Activated CD8-positive, alpha-beta memory T cell treated with anti-CD3 and anti-CD28 coated beads for 1 hour (primary cell): ENCODE measurements around the gene DDA1.

Source experiments
- DNase-seq, 2 donors: peaks; one replicate each; pipeline ENCODE4 v3.0.0-alpha.2; 2020; ENCODE audit warnings: low read depth in 1 of 2; ENCODE audit errors: extremely low read depth in 1 of 2

Gene DDA1

DNA sequence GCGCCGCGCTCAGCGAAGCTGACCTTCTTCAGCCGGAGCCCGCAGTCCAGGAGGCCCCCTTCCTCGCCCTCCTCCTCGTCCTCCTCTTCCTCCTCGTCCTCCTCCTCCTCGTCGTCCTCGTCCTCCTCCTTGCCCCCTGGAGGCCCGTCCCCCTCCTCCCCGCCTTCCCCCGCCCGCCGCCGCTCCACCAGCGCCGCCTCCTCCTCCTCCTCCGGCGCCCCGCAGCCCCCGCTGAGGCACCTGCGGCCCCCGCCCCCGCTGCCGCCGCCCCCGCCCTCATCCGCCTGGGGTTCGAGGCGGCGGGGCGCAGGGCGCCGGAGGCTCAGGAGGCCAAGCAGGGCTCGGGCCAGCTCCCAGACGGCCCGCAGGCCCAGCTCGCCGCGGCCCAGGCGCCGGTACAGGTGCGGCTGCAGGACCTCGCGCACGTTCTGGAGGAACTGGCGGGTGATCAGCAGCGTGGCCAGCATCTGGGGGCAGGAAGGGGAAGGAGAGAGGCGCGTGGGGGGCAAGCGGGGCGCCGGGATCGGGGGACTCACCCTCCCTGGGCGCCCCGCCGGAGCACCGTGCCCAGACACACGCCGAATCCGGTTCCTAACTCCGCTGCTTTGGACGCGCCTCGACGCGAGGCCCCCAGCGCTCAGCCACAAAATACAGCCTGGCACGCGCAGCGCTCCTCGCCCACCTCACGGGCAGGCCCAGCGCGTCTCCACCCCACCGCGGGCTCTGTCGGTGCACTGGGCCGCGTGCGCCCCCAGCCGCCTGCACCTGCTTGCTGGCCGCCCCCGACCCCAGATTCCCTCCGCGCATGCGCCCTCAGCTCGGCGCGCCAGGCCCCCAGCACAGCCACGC lies 19.4 kb downstream of the DDA1 start:
- DNase-seq, result no peak

DNA sequence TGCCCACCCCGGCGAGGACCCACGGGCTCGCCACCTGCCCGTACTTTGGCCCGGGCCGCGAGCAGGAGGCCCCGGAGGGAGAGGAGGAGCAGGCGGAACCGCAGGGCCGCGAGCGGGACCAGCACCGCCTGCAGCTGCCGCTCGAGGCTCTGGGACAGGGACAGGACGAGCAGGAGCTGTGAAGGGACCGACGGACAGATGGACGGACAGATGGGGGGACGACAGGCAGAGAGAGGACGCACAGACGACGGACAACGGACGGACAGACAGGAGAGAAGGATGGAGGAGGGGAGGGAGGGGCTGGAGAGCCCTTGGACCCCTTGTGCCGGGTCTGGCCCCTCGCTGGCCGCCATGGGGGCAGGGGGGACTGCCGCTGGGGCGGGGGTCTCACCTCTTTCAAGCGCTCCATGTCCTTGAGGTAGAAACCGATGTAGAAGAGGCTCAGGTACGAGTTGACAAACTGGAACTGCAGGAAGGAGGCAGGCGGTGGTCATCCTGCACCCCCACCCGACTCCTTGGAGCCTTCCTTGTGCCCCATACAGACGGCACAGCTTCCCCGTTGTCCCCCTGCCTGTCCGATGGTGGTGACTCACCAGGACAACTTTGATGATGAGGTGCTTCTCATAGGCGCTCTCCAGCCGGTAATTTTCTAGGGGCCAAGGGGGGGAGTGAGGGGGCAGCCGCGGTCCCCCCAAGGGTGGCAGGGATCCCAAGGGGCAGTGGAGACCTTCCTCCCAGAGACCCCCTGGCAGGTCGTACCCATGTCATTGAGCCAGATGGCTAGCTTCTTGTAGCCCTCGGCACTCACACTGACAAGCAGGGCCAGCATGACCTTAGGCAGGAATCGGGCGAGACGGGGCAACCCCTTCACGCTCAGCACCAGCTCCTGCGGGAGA lies 20.3 kb downstream of the DDA1 start:
- DNase-seq, result no peak

DNA sequence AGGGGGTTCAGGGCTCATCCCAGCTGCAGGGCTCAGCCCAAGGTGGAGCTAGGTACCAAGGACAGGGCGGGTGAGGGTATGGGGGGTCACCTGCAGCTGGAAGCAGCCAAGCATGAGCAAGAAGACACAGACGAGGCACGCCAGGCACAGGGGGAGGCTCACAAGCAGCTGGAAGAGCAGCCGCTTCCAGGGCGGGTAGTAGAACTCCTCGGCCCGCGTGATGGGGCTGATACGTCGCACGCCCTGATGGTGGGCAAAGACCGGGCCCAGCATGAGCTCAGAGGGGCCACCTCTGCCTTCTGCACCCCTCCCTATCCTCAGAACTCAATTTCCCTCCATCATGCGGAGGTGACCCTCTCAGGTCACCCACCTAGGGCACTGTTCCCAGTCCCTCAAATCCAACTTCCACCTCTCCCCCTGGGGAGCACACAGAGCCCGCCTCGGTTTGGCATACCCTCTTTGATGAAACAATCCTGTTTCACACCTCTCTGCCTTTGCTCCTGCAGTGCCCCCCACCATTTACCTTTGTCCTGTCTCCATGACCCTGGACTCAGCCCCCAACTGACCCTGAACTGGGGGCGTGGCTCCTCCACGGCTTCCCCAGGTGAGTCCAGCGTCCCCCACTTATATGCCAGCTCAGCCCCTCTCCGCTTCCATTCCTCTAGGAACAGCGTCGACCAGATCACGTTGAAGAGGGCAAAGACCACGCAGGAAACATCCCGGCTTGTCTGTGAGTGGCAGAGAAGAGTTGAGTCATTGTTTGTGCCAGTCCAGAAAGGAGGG lies 21.1 kb downstream of the DDA1 start:
- DNase-seq, result no peak

DNA sequence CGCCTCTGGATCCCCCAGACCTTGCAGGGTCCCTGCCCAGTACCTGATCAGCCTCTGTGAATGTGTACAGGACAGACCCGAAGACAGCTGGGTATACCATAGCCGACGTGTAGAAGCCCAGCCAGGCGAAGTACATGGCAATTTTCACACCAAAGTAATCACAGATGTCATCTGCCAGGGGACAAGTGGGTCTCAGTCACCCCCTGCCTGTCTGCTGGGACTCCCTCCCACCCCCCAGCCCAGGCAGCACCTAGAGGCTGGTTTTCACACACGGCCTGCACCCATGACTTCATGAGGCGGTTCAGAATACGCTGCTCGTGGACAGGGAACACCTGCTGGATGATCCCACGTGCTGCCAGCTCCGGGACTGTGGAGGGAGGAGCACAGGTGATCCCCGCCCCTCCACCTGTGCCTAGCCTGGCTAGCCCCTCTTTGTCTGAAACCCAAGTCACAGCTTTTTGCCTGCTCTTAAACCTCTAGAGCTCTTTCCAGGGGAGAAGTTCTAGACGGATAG lies 21.7 kb downstream of the DDA1 start:
- no peak for DNase-seq

DNA sequence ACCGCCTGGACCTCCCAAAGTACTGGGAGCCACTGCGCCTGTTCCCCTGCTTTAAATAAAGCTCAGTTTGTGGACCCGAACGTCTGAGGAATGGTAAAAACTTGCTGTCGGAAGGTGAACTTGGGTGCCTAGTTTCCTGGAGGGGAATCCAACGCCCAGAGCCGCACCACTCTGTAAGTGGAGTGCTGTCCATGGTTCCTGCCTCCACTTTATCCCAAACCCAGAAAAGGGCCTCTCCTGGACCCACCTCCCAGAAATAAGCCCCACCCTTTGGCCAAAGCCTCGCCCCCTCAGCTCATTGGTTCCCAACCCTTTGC lies 23.0 kb downstream of the DDA1 start:
- DNase-seq, result no peak

DNA sequence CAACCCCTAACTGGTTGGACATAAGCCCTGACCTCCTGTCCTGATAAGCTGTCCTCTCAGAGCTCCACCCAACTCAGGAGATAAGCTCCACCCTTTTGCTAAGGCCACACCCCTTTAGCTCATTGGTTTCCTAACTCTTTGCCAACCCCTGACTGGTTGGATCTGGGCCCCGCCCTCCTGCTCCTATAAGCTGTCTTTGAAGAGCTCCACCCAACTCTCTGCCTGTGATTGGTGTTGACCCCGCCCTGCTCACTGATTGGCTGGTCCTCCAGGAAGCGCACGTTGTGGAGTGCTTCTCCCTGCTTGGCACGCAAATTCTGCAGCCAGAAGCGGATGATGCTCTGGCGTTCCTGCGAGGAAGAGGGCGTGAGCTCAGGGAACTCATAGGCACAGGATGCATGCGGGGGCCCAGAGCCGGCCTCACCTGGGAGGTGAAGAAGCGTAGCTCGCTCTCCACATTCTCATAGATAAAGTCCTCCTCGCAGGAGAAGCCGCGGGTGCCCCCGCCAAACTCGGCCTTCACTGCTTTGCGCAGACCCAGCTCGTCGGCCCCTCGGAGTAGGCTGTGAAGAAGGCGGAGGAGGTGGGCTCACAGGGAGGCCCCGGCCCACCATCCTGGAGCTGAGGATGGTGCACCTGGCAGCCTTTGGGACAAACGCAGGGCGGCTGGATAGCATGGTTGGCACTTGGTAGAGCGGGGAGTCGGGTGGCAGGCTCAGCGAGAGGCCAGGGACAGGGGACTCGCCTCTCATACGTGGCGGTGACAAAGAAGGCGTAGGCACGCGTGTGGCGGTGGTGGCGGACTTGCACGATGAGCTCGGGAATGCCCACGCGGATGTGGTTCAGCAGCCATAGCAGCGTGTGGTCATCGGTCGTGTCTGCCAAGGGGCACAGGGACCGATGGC lies 23.6 kb downstream of the DDA1 start:
- no peak for DNase-seq

DNA sequence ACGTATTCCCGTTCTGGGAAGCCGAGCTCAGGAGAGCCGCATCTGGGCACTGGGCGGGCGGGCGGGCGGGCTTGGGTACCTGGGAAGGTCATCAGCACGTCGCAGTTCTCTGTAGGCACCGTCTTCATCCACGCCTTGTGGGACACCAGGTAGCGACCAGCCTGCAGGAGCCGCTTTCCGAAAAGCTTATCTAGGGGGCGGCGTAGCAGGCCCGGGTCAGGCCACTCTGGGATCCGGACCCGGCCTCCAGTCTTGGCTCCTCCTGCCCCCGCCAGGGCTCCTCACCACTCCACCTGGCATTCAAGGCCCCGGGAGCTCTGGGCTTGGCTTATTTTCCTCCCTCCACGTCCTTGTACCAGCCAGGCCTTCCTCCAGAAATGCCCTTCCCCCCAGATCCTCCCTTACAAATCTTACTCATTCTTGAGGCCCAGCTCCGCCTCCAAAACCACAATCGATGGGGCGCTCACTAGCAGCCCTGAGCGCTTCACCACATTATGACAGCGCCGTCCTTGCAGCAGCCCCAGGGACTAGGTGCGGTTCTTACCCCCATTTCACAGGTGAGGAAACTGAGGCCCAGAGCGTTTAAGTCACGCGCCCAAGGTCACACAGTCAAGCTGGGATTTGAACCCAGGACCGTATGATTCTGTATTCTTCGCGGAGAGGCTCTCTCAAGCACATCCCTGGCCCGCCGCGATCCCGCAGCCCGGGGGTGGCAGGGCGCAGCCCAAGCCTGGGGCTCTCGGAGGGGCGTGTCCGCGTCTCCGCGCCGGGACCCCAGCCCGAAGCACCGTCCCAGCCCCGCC lies 24.4 kb downstream of the DDA1 start:
- DNase-seq, result peak; percentile 44

DNA sequence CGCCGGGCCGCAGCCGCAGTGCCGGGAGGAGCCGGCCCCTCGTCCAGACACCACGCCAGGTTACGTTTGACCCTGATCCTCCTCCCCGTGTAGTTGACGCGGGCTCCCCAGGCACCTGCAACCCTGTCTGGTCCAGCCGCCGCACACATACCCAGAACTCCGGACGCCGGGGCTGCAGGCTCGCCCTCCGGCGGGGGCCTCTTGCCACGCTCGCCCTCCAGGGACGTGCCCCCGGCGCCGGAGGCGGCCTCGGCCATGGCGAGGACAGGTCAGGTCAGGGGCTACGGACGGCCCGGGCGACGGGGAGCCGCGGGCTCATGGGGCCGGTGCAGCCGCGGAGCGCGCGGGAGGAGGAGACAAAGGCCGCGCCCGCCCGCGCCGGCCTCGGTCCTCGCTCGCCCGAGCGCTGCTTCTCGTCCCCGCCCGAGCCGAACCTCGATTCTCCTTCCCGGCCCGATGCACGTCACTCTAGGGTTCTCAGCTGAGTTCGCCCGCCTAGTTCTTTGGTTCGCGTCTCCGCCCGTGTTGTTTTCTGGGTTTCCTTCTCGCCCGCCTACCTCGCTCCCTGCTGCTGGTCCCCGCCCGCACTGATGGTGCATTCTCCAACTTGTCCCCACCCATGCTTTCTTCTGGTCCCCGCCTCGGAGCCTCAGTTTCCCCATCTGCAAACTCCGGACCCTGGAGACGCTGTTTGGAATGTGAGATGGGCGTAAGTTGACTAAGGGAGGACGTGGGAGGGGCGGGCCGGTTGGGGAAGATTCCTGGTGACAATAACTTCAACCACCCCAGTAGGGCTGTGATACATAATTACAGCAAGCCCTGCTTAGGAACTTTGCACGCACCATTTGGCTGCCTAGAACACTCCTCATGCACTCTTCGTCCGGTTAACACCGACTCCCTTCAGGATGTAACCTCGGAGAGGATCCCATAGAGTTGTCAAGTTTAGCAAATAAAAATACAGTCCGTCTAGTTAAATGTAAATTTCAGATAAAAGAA lies 25.3 kb downstream of the DDA1 start, which contains the start of gene ANO8:
ANO8 (minus strand) TSS at position 442 of the 996 bp plus-strand sequence; CDS start at position 257, 185 bp downstream.
- DNase-seq, result peak; percentile 93 to 94

DNA sequence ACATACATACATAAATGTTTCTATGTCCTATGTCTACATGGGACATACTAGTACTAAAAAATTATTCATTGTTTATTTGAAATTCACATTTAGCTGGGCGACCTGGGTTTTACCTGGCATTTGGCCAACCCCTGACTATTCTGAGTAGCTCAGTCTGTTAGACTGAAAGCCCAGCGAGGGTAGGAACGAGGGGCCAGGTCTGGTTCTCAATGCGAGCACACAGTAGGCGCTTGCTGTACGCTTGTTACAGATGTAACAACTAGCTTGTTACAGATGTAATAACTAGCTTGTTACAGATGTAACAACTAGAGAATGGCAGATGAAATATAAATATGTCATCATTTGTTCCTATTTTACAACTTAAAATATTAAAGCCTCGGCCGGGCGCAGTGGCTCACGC lies 26.2 kb downstream of the DDA1 start:
- no peak for DNase-seq

DNA sequence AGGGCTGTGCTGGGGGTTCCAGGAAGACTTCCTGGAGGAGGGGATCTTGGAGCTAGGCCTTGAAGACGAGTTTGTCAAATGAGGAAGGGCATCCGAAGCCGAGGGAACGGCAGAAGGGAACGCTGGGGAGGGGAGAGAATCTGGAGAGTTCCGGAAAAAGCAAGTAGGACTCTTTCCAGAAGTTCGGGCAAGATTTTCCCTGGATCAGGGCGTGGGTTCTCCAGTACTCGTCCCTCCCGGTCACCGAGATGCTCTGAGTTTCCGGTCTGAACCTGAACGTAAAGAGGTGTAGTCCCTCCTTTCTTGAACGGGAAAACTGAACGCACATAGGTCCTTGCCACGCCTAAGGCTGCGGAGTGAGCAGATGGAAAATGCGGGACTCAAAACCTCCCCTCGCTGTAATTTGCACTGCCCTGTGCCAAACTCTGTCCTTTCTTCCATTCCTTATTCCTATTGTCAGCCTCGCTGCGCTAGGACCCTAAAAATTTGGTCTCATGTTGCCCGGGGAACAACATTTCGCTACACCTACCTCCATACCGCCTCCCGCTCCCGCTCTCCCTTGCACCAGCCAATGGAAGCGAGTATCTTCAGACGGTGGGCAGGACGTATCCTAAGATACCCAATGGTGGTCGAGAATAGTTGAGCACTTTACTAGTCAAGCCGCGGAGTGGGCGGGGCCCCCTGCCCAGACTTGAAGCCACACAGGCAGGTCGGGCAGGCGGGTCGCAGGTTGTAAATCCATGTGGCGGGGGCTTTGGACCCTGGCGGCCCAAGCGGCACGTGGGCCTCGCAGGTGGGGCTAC lies 27.7 kb downstream of the DDA1 start, which contains the start of gene GTPBP3:
GTPBP3 (plus strand) TSS at position 682 of the 803 bp plus-strand sequence; CDS start at position 741, 59 bp downstream.
- DNase-seq, result peak; percentile 87 to 94

DNA sequence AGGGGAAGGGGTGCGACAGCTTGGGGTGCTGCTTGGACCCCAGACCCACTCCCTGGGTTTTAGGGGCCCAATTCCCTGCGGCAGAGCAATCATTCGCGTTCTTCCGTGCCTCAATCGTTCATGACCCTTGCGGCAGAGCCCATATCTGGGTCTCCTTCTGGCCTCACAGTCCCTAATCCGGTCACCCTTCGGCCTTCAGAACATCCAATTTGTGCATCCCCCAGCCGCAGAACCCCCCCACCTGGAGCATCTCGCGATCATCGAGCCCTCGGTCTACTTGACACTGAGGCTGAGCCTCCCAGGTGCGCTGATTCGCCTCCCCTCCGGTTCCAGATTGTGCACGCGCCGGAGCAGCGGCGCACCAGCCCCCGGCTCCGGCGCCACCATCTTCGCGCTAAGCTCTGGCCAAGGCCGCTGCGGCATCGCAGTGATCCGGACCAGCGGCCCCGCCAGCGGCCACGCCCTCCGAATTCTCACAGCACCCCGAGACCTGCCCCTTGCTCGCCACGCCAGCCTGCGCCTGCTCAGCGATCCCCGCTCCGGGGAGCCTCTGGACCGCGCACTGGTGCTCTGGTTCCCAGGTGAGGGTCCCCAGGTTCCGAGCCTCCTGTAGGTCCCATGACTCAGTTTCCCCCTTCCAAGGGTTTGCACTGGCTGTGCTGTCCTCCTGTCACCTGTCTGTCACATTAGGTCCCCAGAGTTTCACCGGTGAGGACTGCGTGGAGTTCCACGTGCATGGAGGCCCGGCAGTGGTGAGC lies 28.5 kb downstream of the DDA1 start:
- no peak for DNase-seq

DNA sequence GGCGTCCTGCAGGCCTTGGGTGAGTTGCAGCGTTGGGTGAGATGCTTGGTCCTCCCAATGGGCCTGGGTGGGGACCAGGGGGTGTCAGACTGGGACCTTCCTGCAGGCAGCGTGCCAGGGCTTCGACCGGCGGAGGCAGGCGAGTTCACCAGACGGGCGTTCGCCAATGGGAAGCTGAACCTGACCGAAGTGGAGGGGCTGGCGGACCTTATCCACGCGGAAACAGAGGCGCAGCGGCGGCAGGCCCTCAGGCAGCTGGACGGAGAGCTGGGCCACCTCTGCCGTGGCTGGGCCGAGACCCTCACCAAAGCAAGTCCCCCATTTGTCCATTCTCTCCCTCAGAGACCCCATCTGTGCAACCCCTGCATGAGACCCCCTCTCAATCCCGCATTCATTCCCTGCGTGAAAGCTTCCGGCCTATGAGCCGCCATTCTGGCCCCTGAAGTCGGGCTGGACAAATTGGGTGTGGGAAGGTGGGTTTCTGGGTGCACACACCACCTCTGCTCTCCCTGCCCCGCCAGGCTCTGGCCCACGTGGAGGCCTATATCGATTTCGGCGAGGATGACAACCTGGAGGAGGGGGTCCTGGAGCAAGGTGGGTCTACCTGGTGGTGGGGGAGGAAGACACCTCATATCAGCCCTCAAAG lies 29.2 kb downstream of the DDA1 start:
- no peak for DNase-seq

DNA sequence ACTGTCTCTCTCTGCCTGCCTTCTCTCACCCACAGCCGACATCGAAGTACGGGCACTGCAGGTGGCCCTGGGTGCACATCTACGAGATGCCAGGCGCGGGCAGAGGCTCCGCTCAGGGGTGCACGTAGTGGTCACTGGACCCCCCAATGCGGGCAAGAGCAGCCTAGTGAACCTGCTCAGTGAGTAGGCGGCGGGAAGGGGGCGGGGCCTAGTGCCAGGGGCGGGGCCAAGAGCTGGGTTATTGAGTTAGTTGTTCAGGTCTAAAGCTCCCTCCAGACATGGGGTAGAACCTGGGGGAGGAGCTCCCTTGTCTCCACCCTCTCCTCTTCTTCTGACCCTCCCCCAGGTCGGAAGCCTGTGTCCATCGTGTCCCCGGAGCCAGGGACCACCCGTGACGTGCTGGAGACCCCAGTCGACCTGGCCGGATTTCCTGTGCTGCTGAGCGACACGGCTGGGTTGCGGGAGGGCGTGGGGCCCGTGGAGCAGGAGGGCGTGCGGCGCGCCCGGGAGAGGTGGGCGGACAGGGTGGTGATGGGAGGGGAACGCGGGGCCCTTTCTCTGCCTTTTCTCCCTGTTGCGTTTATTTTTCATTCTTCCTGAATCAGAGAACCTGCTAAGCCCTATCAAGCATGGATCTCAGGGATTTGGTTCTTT lies 29.9 kb downstream of the DDA1 start:
- DNase-seq, result no peak

DNA sequence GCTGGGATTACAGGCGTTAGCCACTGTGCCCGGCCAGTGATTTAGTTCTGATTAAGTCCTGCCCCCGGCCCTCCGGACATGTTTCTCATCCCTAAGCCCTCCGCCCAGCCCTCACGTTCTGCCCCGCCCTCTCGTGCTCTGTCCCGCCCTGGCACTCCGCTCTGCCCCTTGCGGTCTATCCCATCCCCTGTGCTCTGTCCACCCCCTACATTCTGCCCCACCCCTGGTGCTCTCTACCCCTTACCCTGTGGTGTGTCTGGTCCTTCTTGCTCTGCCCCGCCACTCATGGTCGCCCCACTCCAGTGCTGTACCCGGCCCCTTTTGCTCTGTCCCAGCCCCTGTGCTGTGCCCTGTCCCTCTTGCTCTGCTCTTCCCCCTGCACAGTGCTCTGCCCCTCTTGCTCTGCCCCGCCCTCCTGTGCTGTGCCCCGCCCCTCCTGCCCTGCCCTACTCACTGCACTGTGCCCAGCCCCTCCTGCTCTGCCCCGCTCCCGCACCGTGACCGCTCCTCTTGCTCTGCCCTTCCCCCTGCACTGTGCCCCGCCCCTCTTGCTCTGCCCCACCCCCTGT lies 31.0 kb downstream of the DDA1 start:
- no peak for DNase-seq

DNA sequence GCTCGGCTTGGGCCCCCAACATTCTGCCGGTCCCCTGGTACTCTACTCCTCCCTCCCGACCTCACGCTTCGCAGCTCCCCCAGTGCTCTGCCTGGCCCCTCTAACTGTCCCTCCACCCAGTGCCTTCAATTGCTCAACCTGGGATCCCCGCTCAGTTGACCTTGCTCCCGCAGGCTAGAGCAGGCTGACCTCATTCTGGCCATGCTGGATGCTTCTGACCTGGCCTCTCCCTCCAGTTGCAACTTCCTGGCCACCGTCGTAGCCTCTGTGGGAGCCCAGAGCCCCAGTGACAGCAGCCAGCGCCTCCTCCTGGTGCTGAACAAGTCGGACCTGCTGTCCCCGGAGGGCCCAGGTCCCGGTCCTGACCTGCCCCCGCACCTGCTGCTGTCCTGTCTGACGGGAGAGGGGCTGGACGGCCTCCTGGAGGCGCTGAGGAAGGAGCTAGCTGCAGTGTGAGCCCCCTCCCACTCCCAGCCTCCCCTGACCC lies 31.6 kb downstream of the DDA1 start:
- DNase-seq, result no peak
